ENCODE data around the gene ABCA8. TPM values are rescaled to one million over a fixed set of nuclear protein-coding genes. Genes with fewer than 3 reads are reported as not detected.

The ABCA8 gene
- total RNA-seq, 1 donor = 36.2 TPM

DNA sequence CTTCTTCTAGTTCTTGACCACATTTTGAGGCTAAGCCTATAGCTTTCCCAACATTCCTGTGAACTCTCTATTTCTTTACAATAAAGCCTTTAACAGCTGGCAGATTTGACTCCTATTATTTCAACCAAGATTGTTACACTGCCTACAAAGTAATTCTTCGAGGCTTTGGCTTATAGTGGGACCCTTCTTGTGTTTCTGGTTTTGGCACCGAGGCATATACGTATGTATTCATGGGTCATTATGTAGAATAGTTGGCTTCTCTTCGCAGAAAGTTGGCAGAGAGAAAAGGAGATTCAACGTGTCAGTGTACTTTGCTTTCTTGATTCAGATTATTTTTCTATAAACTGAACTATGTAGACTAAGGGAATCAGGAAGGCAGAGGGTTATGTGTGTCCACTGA is 102.2 kb downstream of the ABCA8 start:
- TF ChIP-seq, protein P1, sequence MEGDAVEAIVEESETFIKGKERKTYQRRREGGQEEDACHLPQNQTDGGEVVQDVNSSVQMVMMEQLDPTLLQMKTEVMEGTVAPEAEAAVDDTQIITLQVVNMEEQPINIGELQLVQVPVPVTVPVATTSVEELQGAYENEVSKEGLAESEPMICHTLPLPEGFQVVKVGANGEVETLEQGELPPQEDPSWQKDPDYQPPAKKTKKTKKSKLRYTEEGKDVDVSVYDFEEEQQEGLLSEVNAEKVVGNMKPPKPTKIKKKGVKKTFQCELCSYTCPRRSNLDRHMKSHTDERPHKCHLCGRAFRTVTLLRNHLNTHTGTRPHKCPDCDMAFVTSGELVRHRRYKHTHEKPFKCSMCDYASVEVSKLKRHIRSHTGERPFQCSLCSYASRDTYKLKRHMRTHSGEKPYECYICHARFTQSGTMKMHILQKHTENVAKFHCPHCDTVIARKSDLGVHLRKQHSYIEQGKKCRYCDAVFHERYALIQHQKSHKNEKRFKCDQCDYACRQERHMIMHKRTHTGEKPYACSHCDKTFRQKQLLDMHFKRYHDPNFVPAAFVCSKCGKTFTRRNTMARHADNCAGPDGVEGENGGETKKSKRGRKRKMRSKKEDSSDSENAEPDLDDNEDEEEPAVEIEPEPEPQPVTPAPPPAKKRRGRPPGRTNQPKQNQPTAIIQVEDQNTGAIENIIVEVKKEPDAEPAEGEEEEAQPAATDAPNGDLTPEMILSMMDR (IDR thresholded peaks at IDR 0.05; ENCODE audit: extremely low read depth, low read depth, low read length) = no peak
- no peak for DNase-seq (ENCODE audit: insufficient read length, low spot score, missing footprints)

DNA sequence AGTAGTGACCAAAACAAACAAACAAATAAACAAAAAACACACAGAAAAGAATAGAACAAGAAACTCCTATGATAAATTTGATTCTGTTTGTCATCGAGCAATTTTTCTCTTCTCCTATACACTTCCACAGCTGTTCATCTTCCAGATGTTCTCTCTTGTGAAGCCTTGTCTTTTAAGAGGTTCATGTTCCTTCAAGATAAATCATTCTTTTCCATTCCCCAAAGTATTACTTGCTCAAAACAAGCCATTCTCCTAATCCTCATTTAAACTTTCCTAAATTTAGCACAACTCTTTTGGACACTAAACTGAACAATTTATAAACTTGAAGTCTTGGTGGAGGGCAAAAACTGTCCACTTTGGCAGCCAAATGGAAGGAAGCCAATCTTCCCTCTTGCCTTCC is 103.3 kb downstream of the ABCA8 start:
- Histone ChIP-seq H3K27ac (ENCODE audit: low read depth, low read length) (no peak overlapping the region), H3K36me3 (ENCODE audit: insufficient read depth, low read length) (no peaks in the 10 kb centered on the region), H2AFZ (ENCODE audit: low read length) (no peak overlapping the region), H4K20me1 (ENCODE audit: insufficient read depth, low read length) (no peaks in the 10 kb centered on the region), H3K4me3 (ENCODE audit: insufficient read depth, low read length) (no peak overlapping the region), H3K4me1 (ENCODE audit: insufficient read depth, low read length) (no peaks in the 10 kb centered on the region), H3K9me3 (ENCODE audit: low read depth, low read length) (no peaks in the 10 kb centered on the region), H3K27me3 (ENCODE audit: insufficient read depth, low read length) (no peaks in the 10 kb centered on the region), H3K4me2 (ENCODE audit: insufficient read depth, low read length) (no peak overlapping the region), H3K79me2 (ENCODE audit: insufficient read depth, low read length) (no peaks in the 10 kb centered on the region)
- TF ChIP-seq, protein P1 (IDR thresholded peaks at IDR 0.05; ENCODE audit: extremely low read depth, low read depth, low read length) = no peak
- no peak for DNase-seq (ENCODE audit: insufficient read length, low spot score, missing footprints)

More for the DNA sequence above, 102.2 kb downstream of the ABCA8 start:
- Histone ChIP-seq H3K79me2 (ENCODE audit: insufficient read depth, low read length) (no peaks in the 10 kb centered on the region), H3K4me1 (ENCODE audit: insufficient read depth, low read length) (no peaks in the 10 kb centered on the region), H4K20me1 (ENCODE audit: insufficient read depth, low read length) (no peaks in the 10 kb centered on the region), H3K9me3 (ENCODE audit: low read depth, low read length) (no peaks in the 10 kb centered on the region), H3K27me3 (ENCODE audit: insufficient read depth, low read length) (no peaks in the 10 kb centered on the region), H3K27ac (ENCODE audit: low read depth, low read length) (no peak overlapping the region), H3K4me2 (ENCODE audit: insufficient read depth, low read length) (no peak overlapping the region), H3K4me3 (ENCODE audit: insufficient read depth, low read length) (no peak overlapping the region), H2AFZ (ENCODE audit: low read length) (no peak overlapping the region), H3K36me3 (ENCODE audit: insufficient read depth, low read length) (no peaks in the 10 kb centered on the region)

DNA sequence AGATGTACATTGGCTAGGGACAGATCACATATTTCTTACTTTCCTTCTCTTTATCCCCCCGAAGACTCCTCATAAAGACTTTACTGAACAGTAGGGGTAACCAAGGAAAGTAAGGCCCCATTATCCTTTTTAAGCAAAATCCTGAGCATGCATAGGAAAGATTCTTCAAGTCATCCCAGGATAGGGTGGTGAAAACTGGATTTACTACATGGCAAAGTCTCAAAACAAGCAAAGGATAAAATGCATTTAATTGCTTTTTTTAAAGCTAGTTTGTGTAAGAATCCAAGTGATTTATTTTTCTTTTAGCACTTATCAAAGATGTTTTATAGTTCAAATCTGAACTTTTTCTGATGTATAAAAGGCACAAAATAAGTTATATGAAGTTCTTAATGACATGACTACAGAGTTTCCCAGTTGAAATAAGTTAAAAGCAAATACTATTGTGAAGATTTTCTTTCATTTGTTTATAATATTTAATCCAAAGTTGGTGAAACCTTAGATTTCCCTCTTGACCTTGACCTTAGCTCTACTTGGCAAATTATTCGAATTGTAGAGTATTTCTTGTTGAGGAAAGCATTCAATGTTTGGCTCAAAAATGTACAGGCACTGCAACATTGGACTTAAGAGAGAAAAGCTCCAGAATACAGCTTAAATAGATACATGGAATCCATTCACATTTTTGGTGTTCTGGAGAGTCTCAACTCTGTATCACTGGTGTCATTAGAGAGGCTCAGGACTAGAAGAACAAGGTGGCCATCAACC is 104.3 kb downstream of the ABCA8 start:
- Histone ChIP-seq H3K27ac (ENCODE audit: low read depth, low read length) (no peak overlapping the region), H3K9me3 (ENCODE audit: low read depth, low read length) (no peaks in the 10 kb centered on the region), H3K36me3 (ENCODE audit: insufficient read depth, low read length) (no peaks in the 10 kb centered on the region), H3K4me2 (ENCODE audit: insufficient read depth, low read length) (no peak overlapping the region), H2AFZ (ENCODE audit: low read length) (no peak overlapping the region), H4K20me1 (ENCODE audit: insufficient read depth, low read length) (no peaks in the 10 kb centered on the region), H3K79me2 (ENCODE audit: insufficient read depth, low read length) (no peaks in the 10 kb centered on the region), H3K4me1 (ENCODE audit: insufficient read depth, low read length) (no peaks in the 10 kb centered on the region), H3K4me3 (ENCODE audit: insufficient read depth, low read length) (no peak overlapping the region), H3K27me3 (ENCODE audit: insufficient read depth, low read length) (no peaks in the 10 kb centered on the region)
- TF ChIP-seq, protein P1 (IDR thresholded peaks at IDR 0.05; ENCODE audit: extremely low read depth, low read depth, low read length) = no peak
- no peak for DNase-seq (ENCODE audit: insufficient read length, low spot score, missing footprints)

DNA sequence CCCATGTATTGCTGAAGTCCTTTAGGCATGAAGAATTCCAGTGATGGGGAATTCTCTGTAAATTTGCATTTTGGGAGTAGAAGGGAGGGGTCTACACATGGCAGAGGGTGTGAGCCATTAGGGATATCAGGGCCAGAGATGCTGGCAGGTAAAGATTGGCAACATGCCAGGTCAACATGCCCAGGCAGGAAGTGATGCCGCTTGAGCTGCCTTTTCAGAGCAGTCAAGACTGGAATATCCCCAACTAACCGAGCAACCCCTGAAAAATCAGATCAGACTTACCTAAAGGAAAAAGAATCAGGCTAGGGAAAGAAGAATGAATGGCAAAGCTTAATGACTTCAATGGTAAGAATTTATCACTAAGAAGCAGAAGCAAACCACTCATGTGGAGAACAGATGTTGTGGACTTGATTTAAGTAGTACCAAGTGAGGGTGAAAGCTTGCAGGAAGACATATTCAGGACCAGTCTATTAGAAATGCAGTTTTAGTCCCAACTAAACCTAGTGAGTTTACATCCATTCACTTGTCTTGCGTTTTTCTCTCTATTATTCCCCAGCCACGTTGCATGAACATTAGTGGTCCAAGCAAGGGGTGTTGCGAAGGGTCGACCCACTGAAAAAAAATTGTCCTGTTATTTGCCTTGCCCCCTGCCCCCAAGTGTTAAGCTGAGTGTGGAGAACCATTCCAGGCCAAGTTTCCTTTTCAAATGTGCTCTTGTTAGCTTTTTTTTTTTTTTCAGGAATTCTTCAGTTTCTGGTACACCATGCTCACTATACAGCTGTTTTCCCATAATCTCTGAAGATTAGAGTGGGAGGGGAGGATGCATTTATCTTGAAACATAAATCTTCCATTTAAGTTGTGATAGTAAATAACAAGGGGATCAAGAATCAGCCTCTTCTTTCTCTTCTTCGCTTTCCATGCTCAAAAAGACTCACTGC is 105.2 kb downstream of the ABCA8 start:
- no peaks in the 10 kb centered on the region for H3K4me1 ChIP-seq (ENCODE audit: insufficient read depth, low read length)
- DNase-seq (ENCODE audit: insufficient read length, low spot score, missing footprints) = no peak
- H3K4me2 ChIP-seq (ENCODE audit: insufficient read depth, low read length) = no peak overlapping the region
- no peaks in the 10 kb centered on the region for H3K27me3 ChIP-seq (ENCODE audit: insufficient read depth, low read length)
- TF ChIP-seq, protein P1 (IDR thresholded peaks at IDR 0.05; ENCODE audit: extremely low read depth, low read depth, low read length) = no peak
- H2AFZ ChIP-seq (ENCODE audit: low read length) = no peak overlapping the region
- H3K4me3 ChIP-seq (ENCODE audit: insufficient read depth, low read length) = no peak overlapping the region
- H3K79me2 ChIP-seq (ENCODE audit: insufficient read depth, low read length) = no peaks in the 10 kb centered on the region
- H3K9me3 ChIP-seq (ENCODE audit: low read depth, low read length) = no peaks in the 10 kb centered on the region
- H3K36me3 ChIP-seq (ENCODE audit: insufficient read depth, low read length) = no peaks in the 10 kb centered on the region
- no peaks in the 10 kb centered on the region for H4K20me1 ChIP-seq (ENCODE audit: insufficient read depth, low read length)
- H3K27ac ChIP-seq (ENCODE audit: low read depth, low read length) = no peak overlapping the region
